GM18499 (cell line): Measurements from ENCODE around the gene ADCY7.

Experiments used
- ATAC-seq: cut with Tn5 transposase; IDR thresholded peaks from one replicate; pipeline ENCODE4 v1.9.1; 2021; ENCODE audit warnings: moderate number of reproducible peaks; ENCODE audit not compliant: insufficient read depth, unreplicated experiment

The ADCY7 gene

DNA sequence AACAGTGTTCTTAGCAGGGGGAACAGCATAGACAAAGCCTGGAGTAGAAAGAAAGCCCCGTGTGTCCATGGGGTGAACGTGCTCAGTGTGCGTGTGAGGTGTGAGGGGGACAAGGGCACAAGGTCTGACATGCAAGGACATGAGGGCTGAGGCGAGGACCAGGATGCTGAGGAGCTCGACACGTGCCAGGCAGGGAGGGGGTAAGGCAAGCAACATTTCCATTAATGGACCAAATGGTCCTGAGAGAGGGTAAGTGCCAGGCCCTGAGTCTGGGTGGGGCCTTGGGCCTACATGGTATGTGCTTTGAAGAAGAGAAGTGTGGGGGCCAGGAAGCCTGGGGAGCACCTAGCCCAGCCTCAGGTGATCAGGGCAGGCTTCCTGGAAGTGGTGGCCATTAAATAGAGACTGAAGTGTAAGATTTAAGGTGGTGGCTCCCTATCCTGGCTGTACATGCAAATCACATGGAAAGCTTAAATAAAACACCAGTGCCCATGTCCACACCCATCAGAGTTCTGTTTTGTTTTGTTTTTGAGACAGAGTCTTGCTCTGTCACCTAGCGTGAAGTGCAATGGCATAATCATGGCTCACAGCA, 29.3 kb downstream of the ADCY7 start:
- ATAC-seq: no peak

DNA sequence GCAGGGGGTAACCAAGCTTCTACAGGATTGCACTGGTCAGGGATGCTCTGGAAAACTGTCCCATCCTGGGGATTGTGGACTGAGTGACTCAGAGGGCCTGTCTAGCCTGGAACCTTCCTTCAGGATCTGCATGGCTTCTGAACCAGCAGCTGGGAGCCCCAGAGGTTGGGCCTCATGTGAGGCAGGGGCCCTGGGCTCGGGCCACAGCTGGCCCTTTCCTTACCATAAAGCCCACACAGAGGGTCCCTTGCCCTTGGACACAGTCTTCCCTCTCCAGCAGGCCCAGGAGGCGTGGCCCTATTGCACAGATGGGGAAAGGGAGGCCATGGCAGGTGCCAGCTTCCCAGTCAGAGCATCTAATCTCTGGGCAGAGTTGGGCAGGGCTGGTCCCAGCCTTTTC, 30.5 kb downstream of the ADCY7 start:
- ATAC-seq: no peak

GRCh38 chr16:50297301-50298074, 31.1 kb downstream of the ADCY7 start:
- ATAC-seq: no peak

- ATAC-seq: no peak
Observed at GRCh38 chr16:50298075-50298460, 31.7 kb downstream of the ADCY7 start.

DNA sequence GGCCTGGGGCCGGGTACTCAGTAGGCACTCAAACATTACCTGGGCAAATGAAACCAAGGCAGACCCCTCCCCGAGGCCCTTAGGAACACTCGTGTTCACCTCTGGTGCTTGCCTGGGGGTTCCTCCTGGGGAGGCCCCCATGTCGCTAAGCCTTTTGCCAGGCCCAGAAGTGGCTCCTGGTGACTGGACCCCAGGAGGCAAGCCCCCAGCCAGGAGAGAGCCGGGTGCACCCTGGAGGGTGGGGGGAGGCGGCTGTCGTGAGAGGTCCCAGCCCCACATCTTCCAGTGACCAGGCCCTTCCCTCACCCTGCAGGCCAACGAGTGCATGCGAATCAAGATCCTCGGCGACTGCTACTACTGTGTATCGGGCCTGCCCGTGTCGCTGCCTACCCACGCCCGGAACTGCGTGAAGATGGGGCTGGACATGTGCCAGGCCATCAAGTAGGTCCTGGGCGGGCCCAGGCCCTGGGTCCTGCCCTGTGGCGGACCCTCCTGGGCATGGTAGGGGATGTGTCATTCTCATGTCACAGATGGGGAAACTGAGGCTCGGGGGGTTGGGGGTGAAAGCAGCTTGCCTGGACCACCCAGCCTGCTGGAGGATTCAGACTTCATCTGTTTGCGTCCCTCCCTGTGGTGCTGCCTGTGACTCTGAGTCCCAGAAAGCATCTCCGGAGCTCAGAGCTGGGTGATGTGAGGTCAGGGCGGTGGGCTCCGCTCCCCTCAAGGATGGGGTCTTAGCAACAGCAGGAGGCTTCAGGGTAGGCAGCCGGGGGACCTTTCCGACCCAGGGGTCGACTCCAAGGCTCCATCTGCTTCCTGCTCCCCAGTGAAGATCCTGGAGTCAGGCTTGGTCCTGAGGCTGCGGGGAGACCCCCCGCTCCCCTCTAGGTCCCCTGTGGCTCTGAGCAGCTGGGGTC, 32.5 kb downstream of the ADCY7 start:
- no peak for ATAC-seq

- ATAC-seq: no peak
Observed at GRCh38 chr16:50299508-50300105, 33.3 kb downstream of the ADCY7 start.

DNA sequence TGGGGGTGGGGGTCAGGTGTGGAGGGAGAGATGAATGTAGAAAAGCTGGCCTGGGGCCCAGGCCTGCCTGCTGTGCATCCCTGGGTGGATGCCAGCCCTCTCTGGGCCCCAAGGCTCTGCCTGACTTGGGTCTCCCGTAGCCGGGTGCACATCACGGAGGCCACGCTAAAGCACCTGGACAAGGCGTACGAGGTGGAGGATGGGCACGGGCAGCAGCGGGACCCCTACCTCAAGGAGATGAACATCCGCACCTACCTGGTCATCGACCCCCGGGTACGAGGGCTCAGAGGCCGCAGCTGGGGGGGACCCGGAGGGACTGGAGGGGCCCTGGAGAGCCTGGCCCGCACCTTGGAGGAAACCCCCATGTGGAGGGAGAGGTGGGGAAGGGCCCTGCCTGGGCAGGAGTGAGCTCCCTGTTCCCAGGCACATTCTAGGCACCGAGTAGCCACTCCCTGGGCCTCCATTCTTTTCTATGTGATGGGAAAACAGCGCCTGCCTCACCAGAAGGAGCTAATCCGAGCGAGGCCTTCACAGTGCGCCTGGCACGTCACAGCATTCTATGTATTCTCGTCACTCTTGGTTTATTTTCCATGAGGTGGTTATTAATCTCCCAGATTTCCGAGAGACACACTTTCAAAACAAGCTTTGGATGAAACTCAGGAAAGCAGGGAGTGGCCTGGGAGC, 34.7 kb downstream of the ADCY7 start:
- ATAC-seq: no peak

GRCh38 chr16:50301626-50302471, 35.5 kb downstream of the ADCY7 start:
- no peak for ATAC-seq

DNA sequence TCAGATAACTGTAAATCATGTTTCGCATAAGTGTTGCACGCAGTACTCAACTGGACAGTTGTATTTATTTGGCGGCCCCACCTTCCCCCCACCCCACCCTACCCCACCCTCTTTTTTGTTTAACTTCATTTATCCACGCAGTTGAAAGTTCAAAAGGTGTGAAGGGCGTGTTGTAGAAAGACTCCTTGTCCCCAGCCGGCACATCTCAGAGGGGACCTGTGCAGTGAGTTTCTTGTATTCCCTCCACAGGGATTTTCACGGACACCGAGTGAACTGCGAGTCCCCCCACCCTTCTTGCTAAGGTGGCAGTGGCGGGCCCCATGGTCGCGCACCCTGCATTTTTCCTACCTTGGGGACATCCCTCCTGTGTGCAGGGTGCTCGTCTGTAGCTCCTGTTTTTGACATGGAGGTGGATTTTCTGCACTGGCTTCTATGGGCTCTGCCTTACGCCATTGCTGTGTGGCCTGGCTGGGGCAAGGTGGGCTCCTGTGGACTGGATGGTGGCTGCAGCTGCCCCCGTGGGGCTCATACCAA, 36.2 kb downstream of the ADCY7 start:
- no peak for ATAC-seq

DNA sequence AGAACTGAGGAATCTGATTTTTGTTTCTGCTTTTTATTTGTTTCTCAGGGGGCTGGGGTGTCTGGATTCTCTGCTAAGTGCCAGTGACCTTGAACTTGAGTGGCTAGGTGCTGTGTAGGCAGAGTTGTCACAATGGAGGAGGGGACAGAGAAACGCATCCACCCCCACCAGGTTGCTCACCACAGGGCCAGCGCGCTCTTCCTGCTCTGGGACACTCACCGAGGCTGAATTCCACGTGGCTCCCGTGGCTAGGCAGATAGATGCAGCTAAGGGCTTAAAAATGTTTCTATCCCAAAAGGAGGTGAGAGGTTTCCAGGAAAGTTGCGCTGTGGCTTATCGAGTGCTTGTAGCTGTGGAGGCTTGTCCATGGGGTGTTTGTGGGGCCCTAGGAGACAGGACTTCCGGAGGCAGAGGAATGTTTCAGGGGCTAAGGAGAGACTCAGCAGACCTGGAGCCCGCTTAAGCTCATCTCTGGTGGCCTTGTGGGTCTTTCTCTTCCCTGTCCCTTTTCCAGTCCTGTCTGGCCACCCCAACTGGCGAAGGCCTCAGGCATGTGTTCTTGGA, 36.8 kb downstream of the ADCY7 start:
- ATAC-seq: no peak

GRCh38 chr16:50303605-50304466, 37.5 kb downstream of the ADCY7 start:
- no peak for ATAC-seq

DNA sequence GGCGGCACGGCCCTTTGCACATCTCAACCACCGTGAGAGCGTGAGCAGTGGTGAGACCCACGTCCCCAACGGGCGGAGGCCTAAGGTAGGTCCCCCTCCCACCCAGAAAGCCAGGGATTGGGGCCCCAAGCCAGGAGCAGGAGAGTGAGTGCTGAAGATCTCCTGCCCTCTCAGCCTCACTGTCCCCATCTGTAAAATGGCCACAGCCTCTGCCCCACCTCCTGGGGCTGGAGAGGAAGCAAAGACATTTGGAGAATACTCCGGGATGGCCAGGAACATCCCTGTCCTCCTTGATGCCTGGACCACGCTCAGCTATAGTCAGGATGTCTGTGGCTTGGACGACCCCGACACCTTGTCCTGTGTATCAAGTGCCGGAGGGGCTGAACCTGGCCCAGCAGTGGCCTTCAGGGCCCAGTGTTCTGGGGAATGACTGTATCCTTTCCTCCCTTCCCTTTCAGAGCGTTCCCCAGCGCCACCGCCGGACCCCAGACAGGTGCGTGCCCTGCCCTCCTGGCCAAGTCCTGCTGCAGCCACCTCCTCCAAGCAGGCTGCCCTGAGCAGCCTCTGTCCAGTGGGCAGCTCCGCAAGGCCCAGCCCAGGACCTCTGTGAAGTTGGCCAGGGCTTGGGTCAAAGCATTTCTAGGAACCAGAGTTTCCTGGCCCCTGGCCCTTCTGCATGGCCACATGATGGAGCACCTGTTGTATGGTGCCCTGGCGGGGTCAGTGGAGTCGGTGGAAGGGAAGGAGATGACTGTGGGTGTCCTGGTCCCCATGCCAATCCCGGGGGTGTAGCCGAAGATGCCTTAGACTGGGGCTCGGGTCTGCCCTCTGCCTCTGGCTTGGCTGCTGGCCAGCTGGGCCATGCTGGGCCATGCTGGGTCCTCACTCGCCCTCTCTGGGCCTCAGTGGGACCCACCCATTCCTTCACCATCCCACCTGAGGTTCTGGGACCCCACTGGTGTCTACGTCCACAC, 38.4 kb downstream of the ADCY7 start:
- no peak for ATAC-seq

DNA sequence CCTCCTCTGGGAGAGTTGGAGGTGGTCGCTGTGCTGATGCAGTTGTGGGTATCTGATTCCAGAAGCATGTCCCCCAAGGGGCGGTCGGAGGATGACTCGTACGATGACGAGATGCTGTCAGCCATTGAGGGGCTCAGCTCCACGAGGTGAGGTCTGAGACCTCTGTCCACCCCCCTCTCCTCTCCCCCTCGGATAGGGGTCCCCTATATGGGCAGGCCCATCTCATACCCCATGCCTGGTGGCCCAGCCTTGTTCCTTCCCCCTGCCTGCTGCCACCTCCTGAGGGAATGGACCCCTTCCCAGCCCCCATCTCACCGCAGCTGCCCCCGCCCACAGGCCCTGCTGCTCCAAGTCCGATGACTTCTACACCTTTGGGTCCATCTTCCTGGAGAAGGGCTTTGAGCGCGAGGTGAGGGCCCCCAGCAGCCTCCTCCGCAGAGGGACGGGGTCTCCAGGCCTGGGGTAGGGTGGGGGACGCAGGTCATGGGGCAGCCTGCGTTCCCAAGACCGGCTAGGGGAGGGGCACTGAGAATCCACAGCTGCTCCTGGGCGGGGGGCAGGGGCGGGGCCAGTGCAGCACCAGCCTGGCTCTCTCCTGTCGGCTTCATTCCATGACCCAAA, 39.2 kb downstream of the ADCY7 start:
- ATAC-seq: no peak

GRCh38 chr16:50306287-50306686, 39.9 kb downstream of the ADCY7 start:
- ATAC-seq: no peak

DNA sequence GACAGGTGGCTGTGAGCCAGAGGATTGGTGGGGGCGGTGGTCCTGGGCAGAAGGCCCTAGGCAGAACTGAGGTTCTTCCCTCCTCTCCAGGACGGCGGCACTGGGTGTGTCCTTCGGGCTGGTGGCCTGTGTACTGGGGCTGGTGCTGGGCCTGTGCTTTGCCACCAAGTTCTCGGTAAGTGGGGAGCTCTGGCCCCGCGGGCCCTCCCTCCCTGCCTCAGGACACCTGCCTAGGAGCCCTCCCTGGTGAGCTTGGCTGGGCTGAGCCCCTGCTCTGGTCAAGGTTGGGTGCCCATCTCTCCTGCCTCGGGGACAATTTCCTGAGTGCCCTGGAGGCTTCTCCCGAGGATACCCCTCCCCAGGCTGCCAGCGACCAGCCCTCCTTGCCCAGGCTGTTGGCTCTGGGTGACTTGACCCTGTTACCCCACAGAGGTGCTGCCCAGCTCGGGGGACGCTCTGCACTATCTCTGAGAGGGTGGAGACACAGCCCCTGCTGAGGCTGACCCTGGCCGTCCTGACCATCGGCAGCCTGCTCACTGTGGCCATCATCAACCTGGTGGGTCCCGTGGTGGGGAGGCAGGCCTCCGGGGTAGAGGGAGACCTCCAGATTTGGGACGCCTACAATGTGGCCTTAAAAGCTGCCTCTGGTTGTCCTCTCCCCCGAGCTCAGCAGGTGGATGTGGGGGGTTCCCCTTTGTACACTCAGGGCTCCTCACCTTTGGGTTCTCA, 42.0 kb downstream of the ADCY7 start:
- ATAC-seq: no peak

- no peak for ATAC-seq
Observed at GRCh38 chr16:50309156-50309526, 42.8 kb downstream of the ADCY7 start.
